ENCODE results near the gene CALHM6.

DNA sequence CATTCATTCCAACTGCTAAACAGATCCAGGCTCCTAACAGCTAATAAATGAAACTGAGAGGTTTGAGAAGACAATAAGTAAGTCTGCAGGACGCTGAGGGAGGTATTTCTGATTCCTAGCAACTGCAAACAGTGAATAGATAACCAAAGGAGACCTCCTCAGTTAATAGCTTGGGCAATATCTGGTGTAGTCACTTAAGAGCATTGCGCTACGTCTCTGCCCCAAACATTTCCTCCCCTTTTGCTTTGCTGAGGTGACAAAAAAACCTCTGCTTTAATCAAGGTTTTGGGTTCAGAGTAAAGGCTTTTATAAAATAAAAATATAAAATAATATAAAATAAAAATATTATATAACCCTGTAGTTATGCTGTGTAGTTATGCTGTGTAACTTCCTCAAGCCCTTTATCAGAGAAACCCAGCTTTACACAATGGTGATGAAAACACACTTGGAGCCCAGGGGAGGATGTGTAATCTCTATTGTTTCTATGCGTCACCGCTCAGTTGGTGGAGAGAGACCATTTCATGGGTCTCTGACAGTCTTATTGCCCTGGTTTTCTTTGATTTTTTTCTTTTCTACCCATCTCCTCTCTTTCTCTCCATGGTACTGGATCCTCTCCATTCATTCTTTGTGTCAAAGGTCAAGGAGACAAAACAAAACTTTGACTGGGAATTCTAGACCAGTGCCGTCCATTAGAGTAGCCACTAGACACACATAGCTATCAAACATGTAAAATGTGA lies 31.3 kb downstream of the CALHM6 start:
- TF ChIP-seq, protein P1, sequence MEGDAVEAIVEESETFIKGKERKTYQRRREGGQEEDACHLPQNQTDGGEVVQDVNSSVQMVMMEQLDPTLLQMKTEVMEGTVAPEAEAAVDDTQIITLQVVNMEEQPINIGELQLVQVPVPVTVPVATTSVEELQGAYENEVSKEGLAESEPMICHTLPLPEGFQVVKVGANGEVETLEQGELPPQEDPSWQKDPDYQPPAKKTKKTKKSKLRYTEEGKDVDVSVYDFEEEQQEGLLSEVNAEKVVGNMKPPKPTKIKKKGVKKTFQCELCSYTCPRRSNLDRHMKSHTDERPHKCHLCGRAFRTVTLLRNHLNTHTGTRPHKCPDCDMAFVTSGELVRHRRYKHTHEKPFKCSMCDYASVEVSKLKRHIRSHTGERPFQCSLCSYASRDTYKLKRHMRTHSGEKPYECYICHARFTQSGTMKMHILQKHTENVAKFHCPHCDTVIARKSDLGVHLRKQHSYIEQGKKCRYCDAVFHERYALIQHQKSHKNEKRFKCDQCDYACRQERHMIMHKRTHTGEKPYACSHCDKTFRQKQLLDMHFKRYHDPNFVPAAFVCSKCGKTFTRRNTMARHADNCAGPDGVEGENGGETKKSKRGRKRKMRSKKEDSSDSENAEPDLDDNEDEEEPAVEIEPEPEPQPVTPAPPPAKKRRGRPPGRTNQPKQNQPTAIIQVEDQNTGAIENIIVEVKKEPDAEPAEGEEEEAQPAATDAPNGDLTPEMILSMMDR (conservative IDR thresholded peaks at IDR 0.05) = no peak
- no peak for TF ChIP-seq EZH2 (IDR thresholded peaks at IDR 0.05; ENCODE audit: low read depth)

Measured in PC-9 (cell line).